Activated naive CD8-positive, alpha-beta T cell treated with anti-CD3 and anti-CD28 coated beads for 36 hours (primary cell): ENCODE measurements around the gene ZNF605. TPM values are rescaled to one million over a fixed set of nuclear protein-coding genes. Genes with fewer than 3 reads are reported as not detected.
A peak's percentile ranks its signal among the peaks of the same experiment; 100 is the strongest.
"Not testable (repeated sequence)": the region's sequence is repeated elsewhere in the genome, so short reads cannot be mapped to it uniquely, and the experiment has no call there.

Experiments used
- DNase-seq: peaks from one replicate; pipeline ENCODE4 v3.0.0; 2021
- H3K27ac Mint-ChIP-seq: one replicate; pipeline ENCODE4 v1.8.0; 2022; ENCODE audit warnings: mild to moderate bottlenecking, moderate library complexity, mixed read lengths
- H3K27me3 Mint-ChIP-seq: one replicate; pipeline ENCODE4 v1.8.0; 2022; ENCODE audit warnings: mild to moderate bottlenecking, mixed read lengths
- H3K36me3 Mint-ChIP-seq: one replicate; pipeline ENCODE4 v1.8.0; 2021; ENCODE audit warnings: mild to moderate bottlenecking, mixed read lengths
- H3K4me1 Mint-ChIP-seq: one replicate; pipeline ENCODE4 v1.8.0; 2021; ENCODE audit warnings: mixed read lengths
- H3K4me3 Mint-ChIP-seq: one replicate; pipeline ENCODE4 v1.8.0; 2022; ENCODE audit warnings: mild to moderate bottlenecking, moderate library complexity, mixed read lengths
- H3K9me3 Mint-ChIP-seq: one replicate; pipeline ENCODE4 v1.8.0; 2022; ENCODE audit warnings: mixed read lengths
- total RNA-seq, 2 experiments: library from RNA; stranded (reverse); gene quantifications; one replicate each; pipeline ENCODE4 v1.2.3, GENCODE V29; 2021

Gene ZNF605
- total RNA-seq, 2 experiments from 2014 or later, result 4.2 to 5.1 TPM

- DNase-seq, result no peak
- peaks cover 26% of the 10 kb centered on the region for H3K36me3 Mint-ChIP-seq
- peaks cover 23% of the 10 kb centered on the region for H3K9me3 Mint-ChIP-seq
- H3K27ac Mint-ChIP-seq, result no peak overlapping the region
- H3K4me3 Mint-ChIP-seq, result no peak overlapping the region
- H3K27me3 Mint-ChIP-seq, result no peaks in the 10 kb centered on the region
- peaks cover 12% of the 10 kb centered on the region for H3K4me1 Mint-ChIP-seq
These were observed 3.0 kb downstream of the ZNF605 start for GRCh38 chr12:132953163-132953425.

- Mint-ChIP-seq H3K27me3 (no peaks in the 10 kb centered on the region), H3K4me1 (peaks cover 12% of the 10 kb centered on the region), H3K36me3 (peaks cover 26% of the 10 kb centered on the region), H3K27ac (no peak overlapping the region), H3K4me3 (no peak overlapping the region), H3K9me3 (peaks cover 25% of the 10 kb centered on the region)
- DNase-seq, result no peak
These were observed 3.5 kb downstream of the ZNF605 start for GRCh38 chr12:132952371-132953162.

- Mint-ChIP-seq H3K4me3 (no peak overlapping the region), H3K27ac (no peak overlapping the region), H3K36me3 (peaks cover 27% of the 10 kb centered on the region), H3K4me1 (peaks cover 9% of the 10 kb centered on the region), H3K27me3 (no peaks in the 10 kb centered on the region), H3K9me3 (peaks cover 24% of the 10 kb centered on the region)
- DNase-seq, result no peak
These were observed 4.5 kb downstream of the ZNF605 start for GRCh38 chr12:132951649-132952048.

GRCh38 chr12:132950844-132951535, 5.1 kb downstream of the ZNF605 start:
- Mint-ChIP-seq H3K4me1 (peaks cover 9% of the 10 kb centered on the region), H3K27ac (no peak overlapping the region)

GRCh38 chr12:132949936-132950837, 5.9 kb downstream of the ZNF605 start:
- Mint-ChIP-seq H3K27ac (no peak overlapping the region), H3K36me3 (peaks cover 36% of the 10 kb centered on the region), H3K4me1 (peaks cover 7% of the 10 kb centered on the region)

More at GRCh38 chr12:132950844-132951535, 5.1 kb downstream of the ZNF605 start:
- Mint-ChIP-seq H3K27me3 (no peaks in the 10 kb centered on the region), H3K9me3 (peaks cover 26% of the 10 kb centered on the region), H3K36me3 (peaks cover 29% of the 10 kb centered on the region), H3K4me3 (no peak overlapping the region)
- DNase-seq, result no peak

GRCh38 chr12:132948146-132949066, 7.7 kb downstream of the ZNF605 start:
- H3K27ac Mint-ChIP-seq, result no peak overlapping the region
- DNase-seq, result no peak
- H3K27me3 Mint-ChIP-seq, result no peaks in the 10 kb centered on the region
- H3K36me3 Mint-ChIP-seq, result peaks cover 47% of the 10 kb centered on the region
- H3K9me3 Mint-ChIP-seq, result peaks cover 33% of the 10 kb centered on the region
- no peaks in the 10 kb centered on the region for H3K4me1 Mint-ChIP-seq
- H3K4me3 Mint-ChIP-seq, result no peak overlapping the region

More at GRCh38 chr12:132949936-132950837, 5.9 kb downstream of the ZNF605 start:
- Mint-ChIP-seq H3K27me3 (no peaks in the 10 kb centered on the region), H3K4me3 (no peak overlapping the region), H3K9me3 (peaks cover 32% of the 10 kb centered on the region)
- DNase-seq, result no peak

GRCh38 chr12:132946246-132946820, 9.8 kb downstream of the ZNF605 start:
- Mint-ChIP-seq H3K9me3 (peaks cover 34% of the 10 kb centered on the region), H3K36me3 (peaks cover 57% of the 10 kb centered on the region), H3K27ac (no peak overlapping the region), H3K4me3 (no peak overlapping the region), H3K4me1 (no peaks in the 10 kb centered on the region), H3K27me3 (no peaks in the 10 kb centered on the region)
- no peak for DNase-seq

- Mint-ChIP-seq H3K27me3 (no peaks in the 10 kb centered on the region), H3K27ac (no peak overlapping the region), H3K4me1 (no peaks in the 10 kb centered on the region), H3K36me3 (peaks cover 62% of the 10 kb centered on the region), H3K9me3 (peaks cover 38% of the 10 kb centered on the region), H3K4me3 (no peak overlapping the region)
- DNase-seq, result no peak
These were observed 10.3 kb downstream of the ZNF605 start for GRCh38 chr12:132945806-132946205.

GRCh38 chr12:132942611-132943010, 13.5 kb downstream of the ZNF605 start:
- no peak overlapping the region for H3K27ac Mint-ChIP-seq
- H3K9me3 Mint-ChIP-seq, result peaks cover 34% of the 10 kb centered on the region
- H3K4me1 Mint-ChIP-seq, result no peaks in the 10 kb centered on the region
- no peak overlapping the region for H3K4me3 Mint-ChIP-seq
- H3K36me3 Mint-ChIP-seq, result peaks cover 76% of the 10 kb centered on the region
- no peak for DNase-seq
- no peaks in the 10 kb centered on the region for H3K27me3 Mint-ChIP-seq

GRCh38 chr12:132941336-132941954, 14.7 kb downstream of the ZNF605 start:
- no peak for DNase-seq
- H3K27me3 Mint-ChIP-seq, result no peaks in the 10 kb centered on the region
- peak overlapping the region; percentile 58 for H3K27ac Mint-ChIP-seq
- H3K4me1 Mint-ChIP-seq, result no peaks in the 10 kb centered on the region
- no peak overlapping the region for H3K4me3 Mint-ChIP-seq
- H3K9me3 Mint-ChIP-seq, result peaks cover 43% of the 10 kb centered on the region
- peaks cover 74% of the 10 kb centered on the region for H3K36me3 Mint-ChIP-seq

- no peaks in the 10 kb centered on the region for H3K4me1 Mint-ChIP-seq
- H3K4me3 Mint-ChIP-seq, result no peak overlapping the region
- no peak for DNase-seq
- peaks cover 71% of the 10 kb centered on the region for H3K36me3 Mint-ChIP-seq
- H3K9me3 Mint-ChIP-seq, result peaks cover 42% of the 10 kb centered on the region
- H3K27ac Mint-ChIP-seq, result no peak overlapping the region
- no peaks in the 10 kb centered on the region for H3K27me3 Mint-ChIP-seq
These were observed 15.9 kb downstream of the ZNF605 start for GRCh38 chr12:132940071-132940719.

- H3K4me1 Mint-ChIP-seq, H3K27ac Mint-ChIP-seq, H3K27me3 Mint-ChIP-seq, DNase-seq, H3K4me3 Mint-ChIP-seq: not testable (repeated sequence)
- H3K36me3 Mint-ChIP-seq, result peaks cover 68% of the 10 kb centered on the region
- H3K9me3 Mint-ChIP-seq, result peaks cover 43% of the 10 kb centered on the region
These were observed 17.3 kb downstream of the ZNF605 start for GRCh38 chr12:132938807-132939206.

GRCh38 chr12:132937476-132937875, 18.6 kb downstream of the ZNF605 start:
- Mint-ChIP-seq H3K27me3 (no peaks in the 10 kb centered on the region), H3K4me1 (no peaks in the 10 kb centered on the region), H3K36me3 (peaks cover 67% of the 10 kb centered on the region), H3K4me3 (no peak overlapping the region), H3K9me3 (peaks cover 51% of the 10 kb centered on the region), H3K27ac (no peak overlapping the region)
- DNase-seq, result no peak
